ENCODE results near the gene TFPI. TPM values are rescaled to one million over a fixed set of nuclear protein-coding genes. Genes with fewer than 3 reads are reported as not detected.
A peak's percentile ranks its signal among the peaks of the same experiment; 100 is the strongest.

TFPI gene
- total RNA-seq, 1 donor from 2014 or later, result 325 TPM

GRCh38 chr2:187504312-187504921, 49.8 kb downstream of the TFPI start:
- H3K4me3 Mint-ChIP-seq (ENCODE audit: unreplicated experiment), result peak overlapping the region; percentile 20
- H3K4me1 Mint-ChIP-seq (ENCODE audit: unreplicated experiment), result peaks cover 52% of the 10 kb centered on the region
- H3K27ac Mint-ChIP-seq (ENCODE audit: unreplicated experiment), result peak overlapping the region; percentile 70
- no peak for TF ChIP-seq CTCF (IDR thresholded peaks at IDR 0.05)
- DNase-seq (ENCODE audit: extremely low spot score, unreplicated experiment), result no peak
- peaks cover 21% of the 10 kb centered on the region for H3K36me3 Mint-ChIP-seq (ENCODE audit: unreplicated experiment)
- no peaks in the 10 kb centered on the region for H3K27me3 Mint-ChIP-seq (ENCODE audit: unreplicated experiment)
- H3K9me3 Mint-ChIP-seq (ENCODE audit: unreplicated experiment), result peaks cover 15% of the 10 kb centered on the region

- Mint-ChIP-seq H3K4me3 (ENCODE audit: unreplicated experiment) (no peak overlapping the region), H3K27me3 (ENCODE audit: unreplicated experiment) (no peaks in the 10 kb centered on the region), H3K9me3 (ENCODE audit: unreplicated experiment) (peaks cover 12% of the 10 kb centered on the region), H3K27ac (ENCODE audit: unreplicated experiment) (peak overlapping the region; percentile 70), H3K4me1 (ENCODE audit: unreplicated experiment) (peaks cover 52% of the 10 kb centered on the region), H3K36me3 (ENCODE audit: unreplicated experiment) (peaks cover 14% of the 10 kb centered on the region)
- TF ChIP-seq CTCF (IDR thresholded peaks at IDR 0.05), result no peak
- DNase-seq (ENCODE audit: extremely low spot score, unreplicated experiment), result no peak
Observed at GRCh38 chr2:187503700-187504099, 50.5 kb downstream of the TFPI start.

GRCh38 chr2:187502467-187502866, 51.8 kb downstream of the TFPI start:
- no peak overlapping the region for H3K4me3 Mint-ChIP-seq (ENCODE audit: unreplicated experiment)
- DNase-seq (ENCODE audit: extremely low spot score, unreplicated experiment), result no peak
- H3K9me3 Mint-ChIP-seq (ENCODE audit: unreplicated experiment), result peaks cover 2% of the 10 kb centered on the region
- peaks cover 7% of the 10 kb centered on the region for H3K36me3 Mint-ChIP-seq (ENCODE audit: unreplicated experiment)
- H3K27ac Mint-ChIP-seq (ENCODE audit: unreplicated experiment), result peak overlapping the region; percentile 84
- H3K27me3 Mint-ChIP-seq (ENCODE audit: unreplicated experiment), result no peaks in the 10 kb centered on the region
- H3K4me1 Mint-ChIP-seq (ENCODE audit: unreplicated experiment), result peaks cover 52% of the 10 kb centered on the region
- TF ChIP-seq CTCF (IDR thresholded peaks at IDR 0.05), result no peak

- Mint-ChIP-seq H3K4me1 (ENCODE audit: unreplicated experiment) (peaks cover 48% of the 10 kb centered on the region), H3K36me3 (ENCODE audit: unreplicated experiment) (peaks cover 14% of the 10 kb centered on the region), H3K4me3 (ENCODE audit: unreplicated experiment) (no peak overlapping the region), H3K27me3 (ENCODE audit: unreplicated experiment) (no peaks in the 10 kb centered on the region), H3K9me3 (ENCODE audit: unreplicated experiment) (no peaks in the 10 kb centered on the region), H3K27ac (ENCODE audit: unreplicated experiment) (peak overlapping the region; percentile 76)
- peak; percentile 29 for TF ChIP-seq CTCF (IDR thresholded peaks at IDR 0.05)
- no peak for DNase-seq (ENCODE audit: extremely low spot score, unreplicated experiment)
Observed at GRCh38 chr2:187500585-187501359, 53.5 kb downstream of the TFPI start.

GRCh38 chr2:187499941-187500532, 54.2 kb downstream of the TFPI start:
- Mint-ChIP-seq H3K4me1 (ENCODE audit: unreplicated experiment) (peaks cover 41% of the 10 kb centered on the region), H3K36me3 (ENCODE audit: unreplicated experiment) (peaks cover 21% of the 10 kb centered on the region), H3K27me3 (ENCODE audit: unreplicated experiment) (no peaks in the 10 kb centered on the region), H3K4me3 (ENCODE audit: unreplicated experiment) (no peak overlapping the region), H3K27ac (ENCODE audit: unreplicated experiment) (no peak overlapping the region), H3K9me3 (ENCODE audit: unreplicated experiment) (no peaks in the 10 kb centered on the region)
- no peak for DNase-seq (ENCODE audit: extremely low spot score, unreplicated experiment)
- TF ChIP-seq CTCF (IDR thresholded peaks at IDR 0.05), result peak; percentile 90

Data from osteocyte (in vitro differentiated cells).